HEK293 (cell line): Measurements from ENCODE around the gene KIAA0513.

Experiments used
- CTCF ChIP-seq: fragments of 450-650 bp; formaldehyde crosslinking; IDR thresholded peaks from 2 replicates; pipeline ENCODE4 v1.5.1; 2016; ENCODE audit warnings: missing biosample characterization, missing genetic modification characterization
- TSHZ1 ChIP-seq: fragments of 450-650 bp; formaldehyde crosslinking; IDR thresholded peaks from 2 replicates; pipeline ENCODE4 v1.5.1; 2016; ENCODE audit warnings: missing biosample characterization, missing genetic modification characterization, borderline replicate concordance
- ZNF26 ChIP-seq: fragments of 450-650 bp; formaldehyde crosslinking; IDR thresholded peaks from 2 replicates; pipeline ENCODE4 v1.5.1; 2016; ENCODE audit warnings: missing biosample characterization, missing genetic modification characterization

GRCh38 chr16:85058909-85059308, 31.3 kb downstream of the KIAA0513 start:
- no peak for TF ChIP-seq CTCF (tag by site-specific recombination)
- TF ChIP-seq ZNF26 (tag by site-specific recombination), result no peak
- TF ChIP-seq TSHZ1 (tag by site-specific recombination), result no peak
